Liver (tissue), 9 donors: Measurements from ENCODE around the gene ARHGAP35. TPM values are rescaled to one million over a fixed set of nuclear protein-coding genes. Genes with fewer than 3 reads are reported as not detected.
A peak's percentile ranks its signal among the peaks of the same experiment; 100 is the strongest.

ENCODE experiments used
- DNase-seq: peaks from one replicate; pipeline ENCODE4 v3.0.0-alpha.2; 2017; ENCODE audit warnings: low spot score
- H3K27ac ChIP-seq, 2 donors: one replicate each; pipeline ENCODE4 v1.7.0; 2013; ENCODE audit warnings: inconsistent platforms in 2 of 2, low read length in 2 of 2, control low read depth in 1 of 2, low read depth in 1 of 2, mild to moderate bottlenecking in 1 of 2
- H3K27me3 ChIP-seq, 4 donors: one replicate each; pipeline versions ENCODE4 v1.6.1 to v1.7.0; 2013; ENCODE audit warnings: low read length in 3 of 4, inconsistent platforms in 1 of 4, mild to moderate bottlenecking in 1 of 4, moderate library complexity in 1 of 4; ENCODE audit not compliant: control insufficient read depth in 4 of 4, insufficient read depth in 4 of 4
- H3K36me3 ChIP-seq, 4 donors: one replicate each; pipeline versions ENCODE4 v1.6.1 to v1.7.0; 2013; ENCODE audit warnings: low read length in 3 of 4, mild to moderate bottlenecking in 3 of 4, low read depth in 1 of 4, moderate library complexity in 1 of 4; ENCODE audit not compliant: control insufficient read depth in 4 of 4, insufficient read depth in 3 of 4
- H3K4me1 ChIP-seq, 4 donors: one replicate each; pipeline versions ENCODE4 v1.6.1 to v1.7.0; 2013; ENCODE audit warnings: low read length in 3 of 4, mild to moderate bottlenecking in 3 of 4, moderate library complexity in 1 of 4; ENCODE audit not compliant: control insufficient read depth in 4 of 4, insufficient read depth in 4 of 4
- H3K4me3 ChIP-seq, 3 donors: one replicate each; pipeline versions ENCODE4 v1.6.1 to v1.7.0; 2013; ENCODE audit warnings: low read length in 3 of 3, control low read depth in 1 of 3, low read depth in 1 of 3, mild to moderate bottlenecking in 1 of 3
- H3K9ac ChIP-seq, 2 donors: one replicate each; pipeline ENCODE4 v1.7.0; 2013; ENCODE audit warnings: low read length in 2 of 2, mild to moderate bottlenecking in 2 of 2, moderate library complexity in 2 of 2, control low read depth in 1 of 2, low read depth in 1 of 2
- H3K9me3 ChIP-seq, 4 donors: one replicate each; pipeline versions ENCODE4 v1.6.1 to v1.7.0; 2013; ENCODE audit warnings: low read length in 3 of 4; ENCODE audit not compliant: control insufficient read depth in 4 of 4
- EGR1 ChIP-seq, 2 donors: IDR thresholded peaks; 2 replicates each; pipeline ENCODE4 v1.6.1; 2016 to 2018; ENCODE audit warnings: antibody characterized with exemption in 2 of 2, low read depth in 2 of 2
- FOXA1 ChIP-seq: IDR thresholded peaks from 2 replicates; pipeline ENCODE4 v1.6.1; 2016; ENCODE audit warnings: antibody characterized with exemption
- FOXA2 ChIP-seq: IDR thresholded peaks from 2 replicates; pipeline ENCODE4 v1.6.1; 2016; ENCODE audit warnings: antibody characterized with exemption
- GABPA ChIP-seq, 2 donors: IDR thresholded peaks in 1 of 2; conservative IDR thresholded peaks in 1 of 2; 2 replicates each; pipeline ENCODE4 v1.6.1; 2016; ENCODE audit warnings: antibody characterized with exemption in 2 of 2, mild to moderate bottlenecking in 1 of 2, moderate library complexity in 1 of 2
- HNF4A ChIP-seq, 2 donors: conservative IDR thresholded peaks; 2 replicates each; pipeline ENCODE4 v1.6.1; 2016; ENCODE audit warnings: antibody characterized with exemption in 2 of 2, mild to moderate bottlenecking in 2 of 2
- HNF4G ChIP-seq: IDR thresholded peaks from 2 replicates; pipeline ENCODE4 v1.6.1; 2016; ENCODE audit warnings: antibody characterized with exemption
- JUND ChIP-seq, 2 donors: IDR thresholded peaks; 2 replicates each; pipeline ENCODE4 v1.6.1; 2016; ENCODE audit warnings: antibody characterized with exemption in 2 of 2
- MAX ChIP-seq: IDR thresholded peaks from 2 replicates; pipeline ENCODE4 v1.6.1; 2016; ENCODE audit warnings: antibody characterized with exemption
- NR2F2 ChIP-seq: IDR thresholded peaks from 2 replicates; pipeline ENCODE4 v1.6.1; 2016; ENCODE audit warnings: antibody characterized with exemption
- RAD21 ChIP-seq, 2 donors: IDR thresholded peaks; 2 replicates each; pipeline ENCODE4 v1.6.1; 2016; ENCODE audit warnings: antibody characterized with exemption in 2 of 2, mild to moderate bottlenecking in 2 of 2
- RXRA ChIP-seq, 2 donors: IDR thresholded peaks; 2 replicates each; pipeline ENCODE4 v1.6.1; 2017 to 2018; ENCODE audit warnings: antibody characterized with exemption in 2 of 2, mild to moderate bottlenecking in 1 of 2
- SP1 ChIP-seq: IDR thresholded peaks from 2 replicates; pipeline ENCODE4 v1.6.1; 2018; ENCODE audit warnings: antibody characterized with exemption, mild to moderate bottlenecking
- TAF1 ChIP-seq: conservative IDR thresholded peaks from 2 replicates; pipeline ENCODE4 v1.6.1; 2016; ENCODE audit warnings: antibody characterized with exemption, mild to moderate bottlenecking
- YY1 ChIP-seq: IDR thresholded peaks from 2 replicates; pipeline ENCODE4 v1.6.1; 2016; ENCODE audit warnings: antibody characterized with exemption, mild to moderate bottlenecking
- ZBTB33 ChIP-seq: IDR thresholded peaks from 2 replicates; pipeline ENCODE4 v1.6.1; 2016; ENCODE audit warnings: antibody characterized with exemption
- WGBS: extraction: QIAGEN DNeasy Blood & Tissue Kit; methylation state at CpG from one replicate; pipeline ENCODE4 v1.1.7; 2013; 5-methylcytosine and 5-hydroxymethylcytosine counted together
- polyA plus RNA-seq, 2 donors: library from polyadenylated mRNA; stranded (reverse) in 1 of 2; unstranded in 1 of 2; fragments of 200-250 nt in 1 of 2; fragments of >200 nt in 1 of 2; fragmentation: Nextera tagmentation in 1 of 2; extraction: Ambion mirVana in 1 of 2; gene quantifications; one replicate each; pipeline versions ENCODE4 v1.2.1 to v1.2.3, GENCODE V29; 2013 to 2015
- total RNA-seq, 2 donors: library from RNA; depleted of rRNA; stranded (reverse); fragments of >200 nt; gene quantifications; one replicate each; pipeline ENCODE4 v1.2.3, GENCODE V29; 2014
- TF ChIP-seq, protein P1 (sequence below): IDR thresholded peaks from 2 replicates; pipeline ENCODE4 v1.6.1; 2016; ENCODE audit warnings: antibody characterized with exemption
- TF ChIP-seq, protein P2 (sequence below): IDR thresholded peaks from 2 replicates; pipeline ENCODE4 v1.6.1; 2016; ENCODE audit warnings: antibody characterized with exemption, mild to moderate bottlenecking
- TF ChIP-seq, protein P3 (sequence below): fragments of 150-350 bp; IDR thresholded peaks from 2 replicates; pipeline ENCODE4 v1.5.1; 2017; ENCODE audit warnings: improper control_type of control experiment, low read depth, low read length; ENCODE audit not compliant: missing input control
- donor health status: healthy.
- donor health status: healthy.
- donor health status: healthy.
- donor health status: healthy.
- donor health status: healthy.

Gene ARHGAP35
- total and polyA plus RNA-seq, 4 donors, result 15.5 to 49.2 (median 21.7) TPM

GRCh38 chr19:46890423-46891170 lies 29.8 kb downstream of the ARHGAP35 start:
- Histone ChIP-seq H3K4me3 (no peak overlapping the region), H3K27ac (peak overlapping the region; percentile 90 to 94), H3K4me1 (peaks cover 2 to 28% (median 18%) of the 10 kb centered on the region in 4 donors), H3K27me3 (no peaks in the 10 kb centered on the region), H3K36me3 (peaks cover 0 to 1% (median 0%) of the 10 kb centered on the region in 4 donors), H3K9ac (peak overlapping the region in 1 of 2 donors; percentile 60), H3K9me3 (no peaks in the 10 kb centered on the region)
- WGBS, result 32% methylated on average over 3 of the region's 3 CpGs
- peak; percentile 96 to 98 for TF ChIP-seq JUND (IDR thresholded peaks at IDR 0.05)
- TF ChIP-seq RXRA (IDR thresholded peaks at IDR 0.05), result peak; percentile 93 to 95
- TF ChIP-seq YY1, result peak; percentile 82
- TF ChIP-seq FOXA2, result peak; percentile 96
- TF ChIP-seq SP1, result peak; percentile 99
- peak; percentile 77 for TF ChIP-seq NR2F2
- TF ChIP-seq MAX, result peak; percentile 94
- TF ChIP-seq EGR1 (IDR thresholded peaks at IDR 0.05; ENCODE audit: low read depth in 2 of 2), result peak; percentile 59 to 90
- peak; percentile 93 for TF ChIP-seq FOXA1
- TF ChIP-seq TAF1, result peak; percentile 70
- peak; percentile 97 for TF ChIP-seq HNF4G
- peak; percentile 76 to 81 for TF ChIP-seq RAD21 (IDR thresholded peaks at IDR 0.05)
- peak; percentile 100 for TF ChIP-seq HNF4A (conservative IDR thresholded peaks at IDR 0.05)
- TF ChIP-seq, protein P1, sequence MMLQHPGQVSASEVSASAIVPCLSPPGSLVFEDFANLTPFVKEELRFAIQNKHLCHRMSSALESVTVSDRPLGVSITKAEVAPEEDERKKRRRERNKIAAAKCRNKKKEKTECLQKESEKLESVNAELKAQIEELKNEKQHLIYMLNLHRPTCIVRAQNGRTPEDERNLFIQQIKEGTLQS, result peak; percentile 91
- TF ChIP-seq, protein P2, sequence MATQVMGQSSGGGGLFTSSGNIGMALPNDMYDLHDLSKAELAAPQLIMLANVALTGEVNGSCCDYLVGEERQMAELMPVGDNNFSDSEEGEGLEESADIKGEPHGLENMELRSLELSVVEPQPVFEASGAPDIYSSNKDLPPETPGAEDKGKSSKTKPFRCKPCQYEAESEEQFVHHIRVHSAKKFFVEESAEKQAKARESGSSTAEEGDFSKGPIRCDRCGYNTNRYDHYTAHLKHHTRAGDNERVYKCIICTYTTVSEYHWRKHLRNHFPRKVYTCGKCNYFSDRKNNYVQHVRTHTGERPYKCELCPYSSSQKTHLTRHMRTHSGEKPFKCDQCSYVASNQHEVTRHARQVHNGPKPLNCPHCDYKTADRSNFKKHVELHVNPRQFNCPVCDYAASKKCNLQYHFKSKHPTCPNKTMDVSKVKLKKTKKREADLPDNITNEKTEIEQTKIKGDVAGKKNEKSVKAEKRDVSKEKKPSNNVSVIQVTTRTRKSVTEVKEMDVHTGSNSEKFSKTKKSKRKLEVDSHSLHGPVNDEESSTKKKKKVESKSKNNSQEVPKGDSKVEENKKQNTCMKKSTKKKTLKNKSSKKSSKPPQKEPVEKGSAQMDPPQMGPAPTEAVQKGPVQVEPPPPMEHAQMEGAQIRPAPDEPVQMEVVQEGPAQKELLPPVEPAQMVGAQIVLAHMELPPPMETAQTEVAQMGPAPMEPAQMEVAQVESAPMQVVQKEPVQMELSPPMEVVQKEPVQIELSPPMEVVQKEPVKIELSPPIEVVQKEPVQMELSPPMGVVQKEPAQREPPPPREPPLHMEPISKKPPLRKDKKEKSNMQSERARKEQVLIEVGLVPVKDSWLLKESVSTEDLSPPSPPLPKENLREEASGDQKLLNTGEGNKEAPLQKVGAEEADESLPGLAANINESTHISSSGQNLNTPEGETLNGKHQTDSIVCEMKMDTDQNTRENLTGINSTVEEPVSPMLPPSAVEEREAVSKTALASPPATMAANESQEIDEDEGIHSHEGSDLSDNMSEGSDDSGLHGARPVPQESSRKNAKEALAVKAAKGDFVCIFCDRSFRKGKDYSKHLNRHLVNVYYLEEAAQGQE, result peak; percentile 89
- TF ChIP-seq, protein P3, sequence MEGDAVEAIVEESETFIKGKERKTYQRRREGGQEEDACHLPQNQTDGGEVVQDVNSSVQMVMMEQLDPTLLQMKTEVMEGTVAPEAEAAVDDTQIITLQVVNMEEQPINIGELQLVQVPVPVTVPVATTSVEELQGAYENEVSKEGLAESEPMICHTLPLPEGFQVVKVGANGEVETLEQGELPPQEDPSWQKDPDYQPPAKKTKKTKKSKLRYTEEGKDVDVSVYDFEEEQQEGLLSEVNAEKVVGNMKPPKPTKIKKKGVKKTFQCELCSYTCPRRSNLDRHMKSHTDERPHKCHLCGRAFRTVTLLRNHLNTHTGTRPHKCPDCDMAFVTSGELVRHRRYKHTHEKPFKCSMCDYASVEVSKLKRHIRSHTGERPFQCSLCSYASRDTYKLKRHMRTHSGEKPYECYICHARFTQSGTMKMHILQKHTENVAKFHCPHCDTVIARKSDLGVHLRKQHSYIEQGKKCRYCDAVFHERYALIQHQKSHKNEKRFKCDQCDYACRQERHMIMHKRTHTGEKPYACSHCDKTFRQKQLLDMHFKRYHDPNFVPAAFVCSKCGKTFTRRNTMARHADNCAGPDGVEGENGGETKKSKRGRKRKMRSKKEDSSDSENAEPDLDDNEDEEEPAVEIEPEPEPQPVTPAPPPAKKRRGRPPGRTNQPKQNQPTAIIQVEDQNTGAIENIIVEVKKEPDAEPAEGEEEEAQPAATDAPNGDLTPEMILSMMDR, result peak; percentile 18
- peak; percentile 87 for TF ChIP-seq ZBTB33
- peak in 1 of 2 donors; percentile 73 for TF ChIP-seq GABPA (IDR thresholded peaks at IDR 0.05 in 1 of 2, conservative IDR thresholded peaks at IDR 0.05 in 1 of 2)
- no peak for DNase-seq
